Measurements from ENCODE around the gene GNB3. TPM values are rescaled to one million over a fixed set of nuclear protein-coding genes. Genes with fewer than 3 reads are reported as not detected.
"Not testable (repeated sequence)": the region's sequence is repeated elsewhere in the genome, so short reads cannot be mapped to it uniquely, and the experiment has no call there.

The GNB3 gene
- total and polyA plus RNA-seq, 4 donors: 1.2 to 3.3 (median 1.7) TPM

DNA sequence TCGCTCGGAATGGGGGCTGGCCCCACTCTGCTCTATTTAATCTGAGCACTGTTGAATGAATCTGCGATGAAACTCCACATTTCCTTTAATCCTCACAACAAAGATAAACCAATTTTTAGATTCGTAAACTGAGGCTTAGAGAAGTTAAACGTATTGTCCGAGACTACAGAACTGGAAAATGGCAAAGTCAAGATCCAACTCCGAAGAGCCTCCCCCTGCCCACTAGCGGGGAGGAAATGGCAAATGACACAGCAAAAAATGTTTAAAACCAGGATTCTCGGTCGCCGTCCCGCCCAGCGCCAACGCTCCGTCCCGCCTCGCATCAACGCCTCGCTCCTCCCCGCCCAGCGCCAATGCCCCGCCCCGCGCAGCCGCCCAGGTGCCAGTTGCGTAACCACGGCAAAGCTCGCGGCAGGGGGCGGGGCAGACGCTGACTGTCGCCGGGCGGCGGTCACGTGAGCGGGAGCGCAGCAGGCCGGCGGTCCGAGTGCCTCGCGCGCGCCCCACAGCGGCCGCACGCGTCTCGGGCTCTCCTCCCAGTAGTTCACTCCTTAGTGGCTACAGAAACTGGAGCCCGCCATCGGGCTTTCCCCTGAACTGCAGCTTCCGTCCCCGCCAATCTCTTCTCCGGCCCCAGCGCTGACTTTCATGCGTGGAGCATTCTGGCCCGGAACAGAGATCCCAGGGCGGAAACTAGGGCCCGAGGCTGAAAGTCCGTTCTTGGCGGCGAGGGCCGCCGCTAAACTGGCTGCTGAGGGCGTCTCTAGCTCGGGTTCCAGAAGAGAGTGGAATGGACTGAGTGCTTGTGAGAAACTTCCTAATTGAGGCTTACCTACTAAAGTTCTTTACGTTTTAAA lies 50.3 kb downstream of the GNB3 start:
- Histone ChIP-seq H3K36me3 (ENCODE audit: control insufficient read depth in 4 of 4, insufficient read depth in 4 of 4, low read length in 4 of 4) (no peaks in the 10 kb centered on the region), H3K9ac (ENCODE audit: insufficient read depth in 1 of 2, low read length in 2 of 2) (peak overlapping the region; percentile 53 to 80), H3K27me3 (ENCODE audit: control insufficient read depth in 3 of 3, insufficient read depth in 3 of 3, low read length in 2 of 3) (no peaks in the 10 kb centered on the region), H3K9me3 (ENCODE audit: control insufficient read depth in 4 of 4, insufficient read depth in 3 of 4, low read length in 3 of 4) (no peaks in the 10 kb centered on the region), H3K4me1 (ENCODE audit: control insufficient read depth in 5 of 5, insufficient read depth in 5 of 5, low read length in 5 of 5) (peaks cover 0 to 11% (median 2%) of the 10 kb centered on the region in 5 donors), H3K4me3 (peak overlapping the region; percentile 53), H3K27ac (ENCODE audit: low read depth in 1 of 2, low read length in 1 of 2) (peak overlapping the region; percentile 89 to 93)
- TF ChIP-seq, protein P1, sequence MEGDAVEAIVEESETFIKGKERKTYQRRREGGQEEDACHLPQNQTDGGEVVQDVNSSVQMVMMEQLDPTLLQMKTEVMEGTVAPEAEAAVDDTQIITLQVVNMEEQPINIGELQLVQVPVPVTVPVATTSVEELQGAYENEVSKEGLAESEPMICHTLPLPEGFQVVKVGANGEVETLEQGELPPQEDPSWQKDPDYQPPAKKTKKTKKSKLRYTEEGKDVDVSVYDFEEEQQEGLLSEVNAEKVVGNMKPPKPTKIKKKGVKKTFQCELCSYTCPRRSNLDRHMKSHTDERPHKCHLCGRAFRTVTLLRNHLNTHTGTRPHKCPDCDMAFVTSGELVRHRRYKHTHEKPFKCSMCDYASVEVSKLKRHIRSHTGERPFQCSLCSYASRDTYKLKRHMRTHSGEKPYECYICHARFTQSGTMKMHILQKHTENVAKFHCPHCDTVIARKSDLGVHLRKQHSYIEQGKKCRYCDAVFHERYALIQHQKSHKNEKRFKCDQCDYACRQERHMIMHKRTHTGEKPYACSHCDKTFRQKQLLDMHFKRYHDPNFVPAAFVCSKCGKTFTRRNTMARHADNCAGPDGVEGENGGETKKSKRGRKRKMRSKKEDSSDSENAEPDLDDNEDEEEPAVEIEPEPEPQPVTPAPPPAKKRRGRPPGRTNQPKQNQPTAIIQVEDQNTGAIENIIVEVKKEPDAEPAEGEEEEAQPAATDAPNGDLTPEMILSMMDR (IDR thresholded peaks at IDR 0.05; ENCODE audit: control extremely low read depth, extremely low read depth): peak; percentile 81
- peak; percentile 98 to 99 (median 99) for DNase-seq
- WGBS, 2 donors: 2% methylated on average over 68 of the region's 68 CpGs
- peak; percentile 96 for ATAC-seq (ENCODE audit: insufficient read depth, low FRiP score)

DNA sequence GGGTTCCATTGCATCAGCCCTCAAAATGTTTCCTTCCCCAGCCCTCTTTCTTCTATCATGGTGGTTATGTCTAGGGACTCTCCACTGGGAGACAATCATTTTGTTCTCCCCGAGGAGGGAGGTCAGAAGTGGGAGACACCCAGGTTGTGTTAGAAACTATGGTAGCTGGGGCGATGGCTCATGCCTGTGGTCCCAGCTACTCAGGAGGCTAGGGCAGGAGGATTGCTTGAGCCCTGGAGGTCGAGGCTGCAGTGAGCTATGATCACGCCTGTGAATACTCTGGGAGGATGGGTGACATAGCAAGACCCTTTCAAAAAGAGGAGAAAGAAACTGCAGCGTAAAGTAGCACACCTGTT lies 50.9 kb downstream of the GNB3 start:
- Histone ChIP-seq H3K9ac (ENCODE audit: insufficient read depth in 1 of 2, low read length in 2 of 2) (peak overlapping the region; percentile 53 to 80), H3K27me3 (ENCODE audit: control insufficient read depth in 3 of 3, insufficient read depth in 3 of 3, low read length in 2 of 3) (no peaks in the 10 kb centered on the region), H3K4me1 (ENCODE audit: control insufficient read depth in 5 of 5, insufficient read depth in 5 of 5, low read length in 5 of 5) (peaks cover 0 to 11% (median 2%) of the 10 kb centered on the region in 5 donors), H3K27ac (ENCODE audit: low read depth in 1 of 2, low read length in 1 of 2) (peak overlapping the region; percentile 89 to 93), H3K9me3 (ENCODE audit: control insufficient read depth in 4 of 4, insufficient read depth in 3 of 4, low read length in 3 of 4) (no peaks in the 10 kb centered on the region), H3K4me3 (no peak overlapping the region), H3K36me3 (ENCODE audit: control insufficient read depth in 4 of 4, insufficient read depth in 4 of 4, low read length in 4 of 4) (no peaks in the 10 kb centered on the region)
- ATAC-seq (ENCODE audit: insufficient read depth, low FRiP score) (no peak), DNase-seq (no peak)
- WGBS, 2 donors: 81 to 84% methylated on average over 5 of the region's 5 CpGs
- TF ChIP-seq, protein P1 (IDR thresholded peaks at IDR 0.05; ENCODE audit: control extremely low read depth, extremely low read depth): no peak

DNA sequence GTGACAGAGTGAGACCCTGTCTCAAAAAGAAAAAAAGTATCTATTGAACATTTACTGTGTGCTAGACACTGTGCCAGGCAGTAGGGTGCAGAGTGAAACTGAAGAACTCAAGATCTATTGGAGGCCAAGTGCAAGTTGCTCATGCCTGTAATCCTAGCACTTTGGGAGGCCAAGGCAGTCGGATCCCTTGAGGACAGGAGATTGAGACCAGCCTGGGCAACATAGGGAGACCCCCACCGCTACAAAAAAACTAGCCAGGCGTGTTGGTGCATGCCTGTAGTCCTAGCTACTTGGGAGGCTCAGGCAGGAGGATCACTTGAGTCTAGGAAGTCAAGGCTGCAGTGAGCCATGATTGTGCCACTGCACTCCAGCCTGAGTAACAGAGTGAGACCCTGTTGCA lies 52.0 kb downstream of the GNB3 start:
- 95 to 99% methylated on average over 3 of the region's 3 CpGs for WGBS, 2 donors
- ATAC-seq (ENCODE audit: insufficient read depth, low FRiP score): not testable (repeated sequence)

DNA sequence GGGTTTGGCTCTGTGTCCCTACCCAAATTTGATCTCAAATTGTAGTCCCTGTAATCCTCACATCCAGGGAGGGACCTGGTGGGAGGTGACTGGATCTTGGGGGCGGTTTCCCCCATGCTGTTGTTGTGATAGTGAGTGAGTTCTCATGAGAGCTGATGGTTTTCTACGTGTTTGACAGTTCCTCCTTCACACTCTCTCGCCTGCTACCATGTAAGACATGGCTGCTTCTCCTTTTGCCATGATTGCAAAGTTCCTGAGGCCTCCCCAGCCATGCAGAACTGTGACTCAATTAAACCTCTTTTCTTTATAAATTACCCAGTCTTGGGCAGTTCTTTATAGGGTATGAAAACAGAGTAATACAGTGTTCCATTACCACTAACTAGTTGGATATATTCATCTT lies 53.6 kb downstream of the GNB3 start:
- Histone ChIP-seq H3K9ac (ENCODE audit: insufficient read depth in 1 of 2, low read length in 2 of 2) (no peak overlapping the region), H3K9me3 (ENCODE audit: control insufficient read depth in 4 of 4, insufficient read depth in 3 of 4, low read length in 3 of 4) (no peaks in the 10 kb centered on the region), H3K4me1 (ENCODE audit: control insufficient read depth in 5 of 5, insufficient read depth in 5 of 5, low read length in 5 of 5) (peaks cover 0 to 11% (median 2%) of the 10 kb centered on the region in 5 donors), H3K36me3 (ENCODE audit: control insufficient read depth in 4 of 4, insufficient read depth in 4 of 4, low read length in 4 of 4) (no peaks in the 10 kb centered on the region), H3K27ac (ENCODE audit: low read depth in 1 of 2, low read length in 1 of 2) (no peak overlapping the region), H3K4me3 (no peak overlapping the region), H3K27me3 (ENCODE audit: control insufficient read depth in 3 of 3, insufficient read depth in 3 of 3, low read length in 2 of 3) (no peaks in the 10 kb centered on the region)
- ATAC-seq (ENCODE audit: insufficient read depth, low FRiP score) (no peak), DNase-seq (no peak)
- TF ChIP-seq, protein P1 (IDR thresholded peaks at IDR 0.05; ENCODE audit: control extremely low read depth, extremely low read depth): no peak
- WGBS, 2 donors: 58 to 78% methylated on average over 3 of the region's 3 CpGs

More for the DNA sequence above, 52.0 kb downstream of the GNB3 start:
- H3K4me3 ChIP-seq; H3K36me3 ChIP-seq (ENCODE audit: control insufficient read depth in 4 of 4, insufficient read depth in 4 of 4, low read length in 4 of 4); H3K9ac ChIP-seq (ENCODE audit: insufficient read depth in 1 of 2, low read length in 2 of 2); H3K9me3 ChIP-seq (ENCODE audit: control insufficient read depth in 4 of 4, insufficient read depth in 3 of 4, low read length in 3 of 4); H3K27me3 ChIP-seq (ENCODE audit: control insufficient read depth in 3 of 3, insufficient read depth in 3 of 3, low read length in 2 of 3); DNase-seq; H3K27ac ChIP-seq (ENCODE audit: low read depth in 1 of 2, low read length in 1 of 2): not testable (repeated sequence)
- H3K4me1 ChIP-seq (ENCODE audit: control insufficient read depth in 5 of 5, insufficient read depth in 5 of 5, low read length in 5 of 5): peaks cover 0 to 11% (median 2%) of the 10 kb centered on the region in 5 donors

Other genes with a start within 250 kb of the GNB3 start
- gene CHD4, start 233.5 kb upstream of the GNB3 start, total RNA-seq: 100 to 1,000 TPM; 198 TPM
- gene CHD4, start 233.5 kb upstream of the GNB3 start, polyA plus RNA-seq: 100 to 1,000 TPM in 1 of 2 donors, 10 to 100 TPM in 1; 82.0 to 182 TPM
- 1 to 10 TPM; 1.9 to 2.8 TPM for gene LPAR5, start 205.0 kb upstream of the GNB3 start, total RNA-seq
- gene LPAR5, start 205.0 kb upstream of the GNB3 start, polyA plus RNA-seq: 1 to 10 TPM in 1 of 2 donors, under 1 TPM in 1; 0.51 to 1.2 TPM
- 1 to 10 TPM; 1.6 to 6.1 TPM for gene ACRBP, start 193.5 kb upstream of the GNB3 start, total RNA-seq
- gene ACRBP, start 193.5 kb upstream of the GNB3 start, polyA plus RNA-seq: 1 to 10 TPM in 1 of 2 donors, under 1 TPM in 1; 0.93 to 8.7 TPM
- 10 to 100 TPM; 22.4 to 74.3 TPM for gene ING4, start 177.8 kb upstream of the GNB3 start, total RNA-seq
- gene ING4, start 177.8 kb upstream of the GNB3 start, polyA plus RNA-seq: 10 to 100 TPM; 20.3 to 31.7 TPM
- 10 to 100 TPM; 29.2 to 50.8 TPM for gene ZNF384, start 151.6 kb upstream of the GNB3 start, total RNA-seq
- 10 to 100 TPM; 29.0 to 34.4 TPM for gene ZNF384, start 151.6 kb upstream of the GNB3 start, polyA plus RNA-seq
- 1 to 10 TPM in 1 of 2 donors, under 1 TPM in 1; 0.25 to 1.4 TPM for gene PIANP, start 140.1 kb upstream of the GNB3 start, total RNA-seq
- gene PIANP, start 140.1 kb upstream of the GNB3 start, polyA plus RNA-seq: under 1 TPM; 0.23 to 0.37 TPM
- 10 to 100 TPM; 40.1 to 74.7 TPM for gene COPS7A, start 116.9 kb upstream of the GNB3 start, total RNA-seq
- gene COPS7A, start 116.9 kb upstream of the GNB3 start, polyA plus RNA-seq: 10 to 100 TPM; 53.4 to 69.0 TPM
- 100 to 1,000 TPM in 1 of 2 donors, 10 to 100 TPM in 1; 95.9 to 160 TPM for gene MLF2, start 87.8 kb upstream of the GNB3 start, total RNA-seq
- 100 to 1,000 TPM; 169 to 171 TPM for gene MLF2, start 87.8 kb upstream of the GNB3 start, polyA plus RNA-seq
- gene PTMS, start 74.6 kb upstream of the GNB3 start, total RNA-seq: 100 to 1,000 TPM in 1 of 2 donors, 10 to 100 TPM in 1; 65.6 to 301 TPM
- 100 to 1,000 TPM; 196 to 801 TPM for gene PTMS, start 74.6 kb upstream of the GNB3 start, polyA plus RNA-seq
- gene LAG3, start 68.4 kb upstream of the GNB3 start, total RNA-seq: 1 to 10 TPM in 1 of 2 donors, under 1 TPM in 1; 0.82 to 1.7 TPM
- 1 to 10 TPM; 1.2 to 1.7 TPM for gene LAG3, start 68.4 kb upstream of the GNB3 start, polyA plus RNA-seq
- 10 to 100 TPM; 60.6 to 83.7 TPM for gene CD4, start 51.4 kb upstream of the GNB3 start, total RNA-seq
- 10 to 100 TPM; 20.6 to 45.5 TPM for gene CD4, start 51.4 kb upstream of the GNB3 start, polyA plus RNA-seq
- gene GPR162, start 19.1 kb upstream of the GNB3 start, total RNA-seq: 10 to 100 TPM; 23.4 to 36.0 TPM
- 10 to 100 TPM; 22.8 to 24.6 TPM for gene GPR162, start 19.1 kb upstream of the GNB3 start, polyA plus RNA-seq
- 10 to 100 TPM; 16.1 to 23.3 TPM for gene P3H3, start 12.5 kb upstream of the GNB3 start, total RNA-seq
- gene P3H3, start 12.5 kb upstream of the GNB3 start, polyA plus RNA-seq: 10 to 100 TPM in 1 of 2 donors, 1 to 10 TPM in 1; 9.3 to 12.2 TPM
- 1 to 10 TPM; 1.3 to 3.5 TPM for gene CDCA3, start 10.4 kb downstream of the GNB3 start, total RNA-seq
- 1 to 10 TPM; 2.2 to 4.1 TPM for gene CDCA3, start 10.4 kb downstream of the GNB3 start, polyA plus RNA-seq
- 10 to 100 TPM; 35.3 to 92.1 TPM for gene USP5, start 11.2 kb downstream of the GNB3 start, total RNA-seq
- 10 to 100 TPM; 24.8 to 38.1 TPM for gene USP5, start 11.2 kb downstream of the GNB3 start, polyA plus RNA-seq
- gene TPI1, start 26.6 kb downstream of the GNB3 start, total RNA-seq: 100 to 1,000 TPM; 256 to 507 TPM
- gene TPI1, start 26.6 kb downstream of the GNB3 start, polyA plus RNA-seq: 1,000 to 10,000 TPM in 1 of 2 donors, 100 to 1,000 TPM in 1; 362 to 1,097 TPM
- gene SPSB2, start 32.4 kb downstream of the GNB3 start, total RNA-seq: 10 to 100 TPM; 25.3 to 37.5 TPM
- gene SPSB2, start 32.4 kb downstream of the GNB3 start, polyA plus RNA-seq: 10 to 100 TPM; 21.0 to 39.8 TPM
- 10 to 100 TPM; 48.7 to 61.0 TPM for gene LRRC23, start 63.9 kb downstream of the GNB3 start, total RNA-seq
- gene LRRC23, start 63.9 kb downstream of the GNB3 start, polyA plus RNA-seq: 10 to 100 TPM; 29.6 to 35.5 TPM
- gene ENO2, start 73.7 kb downstream of the GNB3 start, total RNA-seq: 10 to 100 TPM; 14.4 to 41.9 TPM
- 10 to 100 TPM; 26.8 to 34.8 TPM for gene ENO2, start 73.7 kb downstream of the GNB3 start, polyA plus RNA-seq
- gene ATN1, start 87.0 kb downstream of the GNB3 start, total RNA-seq: 100 to 1,000 TPM in 1 of 2 donors, 10 to 100 TPM in 1; 72.1 to 113 TPM
- 10 to 100 TPM; 63.5 to 87.5 TPM for gene ATN1, start 87.0 kb downstream of the GNB3 start, polyA plus RNA-seq
- gene RNU7-1, start 102.9 kb downstream of the GNB3 start, total RNA-seq: not detected
- gene RNU7-1, start 102.9 kb downstream of the GNB3 start, polyA plus RNA-seq: not detected
- gene C12orf57, start 103.1 kb downstream of the GNB3 start, total RNA-seq: 100 to 1,000 TPM in 1 of 2 donors, 10 to 100 TPM in 1; 92.9 to 196 TPM
- gene C12orf57, start 103.1 kb downstream of the GNB3 start, polyA plus RNA-seq: 100 to 1,000 TPM; 370 to 437 TPM
- 100 to 1,000 TPM in 1 of 2 donors, 10 to 100 TPM in 1; 38.2 to 140 TPM for gene PTPN6, start 110.4 kb downstream of the GNB3 start, total RNA-seq
- 100 to 1,000 TPM; 201 to 222 TPM for gene PTPN6, start 110.4 kb downstream of the GNB3 start, polyA plus RNA-seq
- gene PHB2, start 129.7 kb downstream of the GNB3 start, total RNA-seq: 100 to 1,000 TPM; 103 to 154 TPM
- gene PHB2, start 129.7 kb downstream of the GNB3 start, polyA plus RNA-seq: 100 to 1,000 TPM; 129 to 149 TPM
- 10 to 100 TPM; 25.2 to 56.3 TPM for gene EMG1, start 130.0 kb downstream of the GNB3 start, total RNA-seq
- 10 to 100 TPM; 38.6 to 42.0 TPM for gene EMG1, start 130.0 kb downstream of the GNB3 start, polyA plus RNA-seq
- 10 to 100 TPM; 60.0 to 78.6 TPM for gene LPCAT3, start 177.6 kb downstream of the GNB3 start, total RNA-seq
- 10 to 100 TPM; 45.4 to 52.4 TPM for gene LPCAT3, start 177.6 kb downstream of the GNB3 start, polyA plus RNA-seq
- 100 to 1,000 TPM; 253 to 291 TPM for gene C1S, start 219.8 kb downstream of the GNB3 start, total RNA-seq
- gene C1S, start 219.8 kb downstream of the GNB3 start, polyA plus RNA-seq: 100 to 1,000 TPM; 148 to 252 TPM

Measured in lung (tissue), 12 donors.